Stimulated activated CD4-positive, alpha-beta T cell treated with anti-CD3 and anti-CD28 coated beads, Interleukin-4, amount 100 ng/mL, for 4 hours (primary cell): Measurements from ENCODE around the gene NXN.
A peak's percentile ranks its signal among the peaks of the same experiment; 100 is the strongest.
"Not testable (repeated sequence)": the region's sequence is repeated elsewhere in the genome, so short reads cannot be mapped to it uniquely, and the experiment has no call there.

Experiments used
- DNase-seq, 2 experiments: peaks; one replicate each; pipeline ENCODE4 v3.0.0-alpha.2; 2020

NXN gene

DNA sequence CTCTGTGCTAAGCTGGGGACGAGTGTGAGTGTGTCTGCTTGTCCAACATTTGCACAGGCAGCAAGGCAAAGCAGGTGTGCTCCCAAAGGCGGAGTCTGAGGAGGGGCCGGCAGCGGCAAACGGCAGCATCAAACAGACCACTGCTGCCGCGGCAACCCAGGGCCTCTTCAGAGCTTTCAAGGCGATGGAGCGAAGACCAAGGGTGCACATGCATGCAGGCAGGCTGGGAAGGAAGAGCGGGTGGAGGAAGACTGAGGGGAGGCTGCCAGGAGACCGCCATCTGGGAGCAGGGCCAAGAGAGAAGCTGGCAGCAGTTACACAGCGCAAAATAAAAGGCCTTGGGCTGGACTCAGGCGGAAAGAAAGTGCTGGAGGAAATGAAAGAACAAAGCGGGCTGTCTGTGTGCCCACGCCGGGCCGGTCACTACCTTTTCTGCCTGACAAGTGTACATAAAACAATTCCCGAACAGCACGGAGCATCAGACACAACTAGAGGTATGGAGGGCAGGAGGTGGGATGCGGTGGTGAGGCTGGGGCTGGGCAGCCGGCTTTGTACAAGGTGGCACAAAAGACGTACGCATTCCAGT lies 25.9 kb upstream of the NXN start:
- no peak for DNase-seq

- DNase-seq: no peak
These were observed 25.3 kb upstream of the NXN start for GRCh38 chr17:1004769-1005295.

DNA sequence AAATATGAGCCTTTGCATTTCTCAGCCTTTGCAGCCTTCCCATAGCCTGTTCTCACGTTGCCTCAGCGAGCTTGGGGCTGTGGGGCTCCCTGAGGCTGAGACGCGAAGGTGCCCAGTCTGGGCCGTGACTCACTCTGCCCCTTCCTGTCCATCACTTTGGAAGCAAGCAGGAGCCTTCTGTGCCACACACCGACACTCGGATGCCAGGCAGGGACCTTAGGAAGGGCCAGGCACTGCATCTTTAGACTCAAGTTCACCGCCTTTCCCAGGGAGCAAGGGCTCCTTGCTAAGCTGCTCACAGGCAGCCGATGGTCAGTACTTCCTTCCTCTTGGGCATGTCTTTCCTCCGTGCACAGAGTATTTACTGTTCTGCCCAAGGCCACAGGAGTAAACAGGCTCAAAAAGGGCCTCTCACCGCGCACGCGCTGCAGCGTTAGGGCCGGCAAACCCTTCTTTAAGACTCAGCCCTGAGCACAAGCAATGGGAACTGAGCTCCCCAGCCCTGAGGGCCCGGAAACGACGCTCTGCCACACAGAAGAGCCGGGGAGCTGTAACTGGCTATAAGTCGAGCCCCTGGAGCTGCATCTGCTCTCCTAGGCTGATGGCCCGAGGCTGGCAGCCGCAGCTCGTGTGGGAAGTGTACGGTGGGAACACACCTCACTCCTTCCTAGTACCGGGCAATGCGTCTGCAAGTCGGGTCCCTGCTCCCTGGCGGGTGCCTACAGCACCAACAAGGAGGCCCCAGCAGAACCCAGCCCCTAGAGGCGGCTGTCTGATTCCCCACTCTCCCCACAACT lies 24.6 kb upstream of the NXN start:
- DNase-seq: no peak

DNA sequence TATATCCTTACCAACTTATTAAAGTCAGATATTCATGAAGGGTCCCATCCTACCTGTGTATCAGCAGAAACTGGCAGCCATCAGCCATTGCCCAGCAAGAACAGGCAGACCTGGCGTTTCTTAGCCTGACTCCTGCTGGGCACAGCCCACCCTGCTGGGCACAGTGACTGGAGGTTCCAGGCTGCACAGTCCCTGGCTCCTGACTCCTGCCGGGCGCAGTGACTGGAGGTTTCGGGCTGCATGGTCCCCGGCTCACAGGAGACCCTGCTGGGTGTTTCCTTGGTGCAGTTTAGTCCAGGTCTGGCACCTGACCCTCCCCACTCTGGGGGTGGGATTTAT lies 24.0 kb upstream of the NXN start:
- no peak for DNase-seq

DNA sequence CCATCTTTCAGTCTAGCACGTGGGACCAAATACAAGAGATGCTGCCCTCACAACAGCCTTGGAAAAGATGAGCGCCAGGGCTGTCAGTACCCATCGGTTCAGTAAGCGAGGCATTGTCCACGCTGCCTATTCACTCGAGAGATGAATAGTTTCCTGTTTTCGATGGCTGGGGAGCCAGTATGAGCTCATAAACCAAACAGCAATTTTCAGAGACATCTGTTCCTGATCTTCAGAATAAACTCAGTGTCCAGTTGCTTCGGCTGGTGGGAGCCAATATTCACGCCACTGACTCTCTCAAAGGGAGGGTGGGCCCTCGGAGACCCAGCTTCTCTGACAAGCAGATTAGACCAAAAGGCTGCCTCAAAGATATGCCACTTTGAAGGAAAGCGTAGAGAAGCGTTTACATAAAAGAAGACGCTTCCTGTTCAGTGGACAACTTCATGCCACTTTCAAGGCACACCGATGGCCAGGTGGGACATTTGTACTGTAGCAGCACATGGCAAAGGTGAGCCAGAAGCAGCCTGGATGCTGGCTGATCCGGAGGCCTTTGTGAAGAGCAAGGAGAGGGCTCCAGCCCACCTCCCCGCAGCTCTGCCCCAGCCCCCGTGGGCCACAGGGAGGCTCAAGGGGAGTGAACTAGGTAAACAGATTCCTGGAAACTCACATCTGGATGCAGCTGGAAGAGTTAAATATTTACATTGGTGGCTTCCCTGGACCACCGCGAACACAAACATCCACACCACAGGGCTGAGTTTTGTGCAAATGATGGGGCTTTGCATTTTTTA lies 23.4 kb upstream of the NXN start:
- no peak for DNase-seq

DNA sequence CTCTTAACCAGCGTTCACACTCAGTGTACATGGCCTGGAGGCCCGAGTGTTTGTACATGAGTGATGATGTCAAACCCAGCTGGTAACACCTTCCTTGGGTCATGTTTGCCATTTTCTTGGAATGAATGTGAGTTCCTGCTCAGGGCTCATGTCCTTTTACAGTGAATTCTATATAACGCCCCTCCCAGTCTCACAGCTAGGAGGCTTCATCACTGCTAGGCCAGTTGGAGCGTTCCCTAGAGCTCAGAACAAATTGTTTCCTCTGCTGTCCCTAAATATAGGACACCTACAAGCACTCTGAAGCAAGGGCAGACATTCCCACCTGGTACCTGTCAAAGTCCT lies 22.8 kb upstream of the NXN start:
- no peak for DNase-seq

DNA sequence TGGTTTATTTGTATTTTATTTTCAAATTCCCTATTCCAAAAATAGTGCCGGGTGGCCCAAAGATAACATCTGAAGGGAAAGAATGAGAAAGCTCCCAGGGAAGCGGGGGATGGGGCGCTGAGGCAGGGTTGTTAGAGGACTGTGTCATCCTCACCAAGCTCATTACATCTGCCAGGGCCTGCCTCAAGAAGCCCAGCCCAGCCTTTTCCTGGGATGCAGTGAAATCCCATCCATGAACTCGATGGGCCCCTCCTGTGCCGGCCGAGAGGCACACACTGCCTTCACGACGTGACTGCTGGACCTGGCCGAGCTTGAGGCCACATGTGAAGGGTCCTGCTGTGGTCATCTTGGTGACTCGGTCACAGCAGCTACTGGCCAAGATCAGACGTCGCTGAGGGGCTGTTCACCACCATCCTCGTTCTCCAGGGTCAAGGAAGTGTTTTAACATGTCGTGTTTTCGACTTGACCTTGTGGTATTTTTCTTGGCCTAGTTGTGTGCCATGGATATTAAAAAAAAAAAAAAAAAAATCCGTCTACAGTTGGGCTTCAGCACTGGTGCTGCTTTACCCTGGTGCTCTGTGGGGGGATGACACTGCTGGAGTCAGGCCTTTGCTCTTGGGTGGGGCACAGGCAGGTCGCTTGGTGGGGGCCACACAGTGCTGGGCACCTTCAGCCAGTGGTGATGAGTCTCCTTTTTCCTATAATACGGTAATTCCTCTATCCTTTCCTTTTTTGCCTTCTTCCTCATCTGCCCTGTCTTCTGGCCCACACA lies 22.2 kb upstream of the NXN start:
- no peak for DNase-seq

DNA sequence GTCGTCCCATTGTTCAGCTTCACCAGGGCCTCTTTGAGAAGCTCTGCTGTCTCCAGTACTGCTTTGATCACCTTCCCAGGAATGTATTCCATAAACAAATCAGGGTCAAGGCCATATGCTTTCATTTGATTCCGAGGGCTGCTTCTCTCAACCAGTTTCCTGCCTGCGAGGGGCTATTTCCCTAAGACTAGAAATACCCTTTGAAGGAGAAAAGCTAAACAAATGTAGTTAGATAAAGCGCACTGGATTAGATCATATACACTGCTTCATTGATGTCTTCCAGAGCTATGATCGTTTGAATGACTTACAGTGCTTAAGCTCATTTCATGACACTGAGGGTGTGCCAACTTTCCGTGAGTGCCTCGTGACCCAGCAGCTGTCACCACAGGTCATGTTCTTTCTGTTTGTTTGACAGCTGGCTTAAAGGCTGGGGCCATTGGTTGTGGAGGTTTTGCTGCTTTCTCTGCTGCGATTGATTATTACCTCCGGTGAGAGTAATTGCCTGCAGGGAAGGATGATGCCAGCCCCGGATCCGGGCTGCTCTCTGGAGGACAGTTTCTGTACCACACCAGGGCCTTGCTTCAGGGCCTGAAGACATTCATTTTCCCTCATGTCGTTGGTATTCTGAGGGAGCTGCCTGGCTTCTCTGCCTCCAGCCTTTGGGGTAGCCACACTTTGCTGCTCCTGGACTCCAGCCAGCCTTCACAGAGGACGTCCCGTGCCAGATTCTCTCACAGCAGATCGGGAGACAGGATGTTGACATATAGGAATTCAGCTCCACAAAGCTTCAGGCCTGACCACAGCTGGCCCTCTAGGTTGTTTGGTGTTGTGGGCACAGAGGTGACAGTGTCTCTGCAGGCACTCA lies 21.3 kb upstream of the NXN start:
- no peak for DNase-seq

DNA sequence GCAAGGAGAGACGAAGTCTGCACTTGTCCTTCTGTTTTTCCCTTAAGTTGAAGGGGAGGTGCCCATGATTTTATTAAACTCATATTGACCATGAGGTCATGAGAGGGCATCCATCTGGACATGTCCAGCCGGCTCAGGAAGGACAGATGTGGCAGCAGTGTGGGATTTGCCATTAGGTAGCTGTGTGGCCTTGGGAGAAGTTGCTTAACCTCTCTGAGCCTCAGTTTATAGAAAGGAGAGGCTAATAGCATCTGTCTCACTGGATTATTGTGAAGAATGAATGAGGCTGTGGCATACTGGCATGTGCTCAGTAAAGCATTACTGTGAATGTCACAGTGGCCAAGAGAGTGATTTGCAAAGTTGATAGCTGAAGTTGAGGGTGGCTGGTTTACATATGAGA lies 18.5 kb upstream of the NXN start:
- no peak for DNase-seq

GRCh38 chr17:996554-997344 lies 17.2 kb upstream of the NXN start, which contains the start of gene TIMM22:
Gene TIMM22, plus strand, starts transcription at chr17:997129. Its CDS starts 14 bp downstream, at chr17:997143.
- DNase-seq: peak; percentile 88 to 91

- DNase-seq: not testable (repeated sequence)
These were observed 15.7 kb upstream of the NXN start for GRCh38 chr17:995324-995723.

- DNase-seq: no peak
These were observed 13.4 kb upstream of the NXN start for GRCh38 chr17:992933-993332.

DNA sequence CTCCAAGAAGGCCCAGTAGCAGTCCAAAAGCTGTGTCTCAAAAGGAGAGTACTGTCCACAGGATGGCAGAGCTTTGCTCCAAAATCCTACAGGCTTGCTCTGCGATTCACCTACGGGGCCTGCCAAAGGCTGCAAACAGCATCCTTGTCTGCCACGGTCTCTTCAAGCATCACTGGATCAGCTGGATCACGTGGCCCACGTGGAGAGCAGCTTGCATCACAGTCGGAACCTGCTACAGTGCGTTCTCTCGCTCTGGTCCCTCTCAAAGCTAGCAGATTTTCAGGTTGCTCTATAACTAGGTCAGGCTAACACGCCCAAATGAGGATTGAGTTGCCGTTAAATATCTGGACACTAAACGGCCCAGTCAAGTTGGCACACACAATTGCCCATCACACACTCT lies 9.0 kb upstream of the NXN start:
- no peak for DNase-seq

DNA sequence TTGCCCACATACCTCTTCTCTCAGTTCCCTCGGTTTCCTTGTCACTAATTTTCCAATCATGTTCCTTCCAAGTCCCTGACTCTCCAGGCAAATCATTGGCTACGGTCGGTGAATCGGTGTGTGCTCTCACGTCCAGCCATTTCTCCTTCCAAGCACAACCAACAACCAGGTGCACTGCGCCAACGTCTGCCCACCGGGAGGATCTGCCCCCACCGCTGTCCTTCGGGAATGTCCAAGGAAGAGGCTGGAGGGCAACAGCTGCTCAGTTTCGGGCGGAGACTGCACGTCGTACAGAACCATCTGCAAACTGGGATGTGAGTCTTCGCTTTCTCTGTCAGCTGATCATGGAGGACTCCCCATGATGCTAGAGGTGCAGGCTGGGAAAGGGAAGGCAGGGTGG lies 8.4 kb upstream of the NXN start:
- no peak for DNase-seq

DNA sequence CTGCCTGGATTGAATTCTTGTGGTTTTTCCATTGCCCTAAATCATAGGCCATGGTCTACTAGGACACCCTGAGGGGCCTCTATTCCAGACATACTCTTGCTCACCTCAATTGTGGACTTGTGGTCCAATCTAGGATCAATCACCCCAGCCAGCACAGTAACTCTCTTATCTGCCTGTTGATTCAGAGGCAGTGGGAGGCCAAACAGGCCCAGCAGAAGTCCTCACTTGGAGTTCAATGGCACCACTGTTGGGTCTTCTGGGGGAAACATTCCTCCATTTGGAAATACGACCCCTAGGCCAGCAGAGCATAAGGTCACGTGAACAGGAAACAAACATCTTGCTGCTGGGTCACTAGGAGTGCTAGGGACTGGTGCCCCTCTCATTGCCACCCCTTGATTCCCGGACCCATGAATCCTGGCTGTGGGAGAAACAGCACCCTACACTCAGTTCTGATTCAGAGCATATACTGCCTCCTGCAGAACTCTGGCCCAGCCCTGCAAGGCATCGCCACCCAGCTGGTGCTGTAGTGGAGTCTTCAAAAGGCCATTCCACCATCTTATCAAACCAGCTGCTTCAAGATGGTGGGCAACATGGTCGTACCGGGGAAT lies 6.8 kb upstream of the NXN start:
- DNase-seq: no peak

GRCh38 chr17:983921-984320 lies 4.3 kb upstream of the NXN start:
- no peak for DNase-seq

DNA sequence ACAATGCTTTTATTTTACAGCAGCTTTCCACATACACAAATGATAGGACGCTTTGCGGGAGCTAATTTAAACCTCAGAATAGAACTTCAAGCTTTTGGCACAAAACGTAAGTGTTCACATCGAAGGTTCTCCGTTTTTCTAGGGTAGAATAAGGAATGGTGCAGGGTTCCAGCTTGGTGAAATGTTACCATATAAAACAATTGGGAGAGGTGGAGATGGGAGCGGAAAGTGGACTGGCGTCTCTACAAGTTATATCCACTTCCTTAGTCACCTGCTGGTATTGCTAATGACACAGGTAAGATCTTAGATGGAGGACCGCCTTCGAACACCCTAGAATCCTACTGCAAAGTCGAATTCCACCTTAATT lies 1.7 kb upstream of the NXN start:
- no peak for DNase-seq

- DNase-seq: peak; percentile 62 to 77
These were observed 1.1 kb upstream of the NXN start for GRCh38 chr17:980406-981291.

- DNase-seq: no peak
These were observed 401 bp downstream of the NXN start for GRCh38 chr17:979212-979538.
